ENCODE data around the gene UNC5B. TPM values are rescaled to one million over a fixed set of nuclear protein-coding genes. Genes with fewer than 3 reads are reported as not detected.

Gene UNC5B
- total RNA-seq, 1 experiment from 2014 or later, result 49.6 TPM

DNA sequence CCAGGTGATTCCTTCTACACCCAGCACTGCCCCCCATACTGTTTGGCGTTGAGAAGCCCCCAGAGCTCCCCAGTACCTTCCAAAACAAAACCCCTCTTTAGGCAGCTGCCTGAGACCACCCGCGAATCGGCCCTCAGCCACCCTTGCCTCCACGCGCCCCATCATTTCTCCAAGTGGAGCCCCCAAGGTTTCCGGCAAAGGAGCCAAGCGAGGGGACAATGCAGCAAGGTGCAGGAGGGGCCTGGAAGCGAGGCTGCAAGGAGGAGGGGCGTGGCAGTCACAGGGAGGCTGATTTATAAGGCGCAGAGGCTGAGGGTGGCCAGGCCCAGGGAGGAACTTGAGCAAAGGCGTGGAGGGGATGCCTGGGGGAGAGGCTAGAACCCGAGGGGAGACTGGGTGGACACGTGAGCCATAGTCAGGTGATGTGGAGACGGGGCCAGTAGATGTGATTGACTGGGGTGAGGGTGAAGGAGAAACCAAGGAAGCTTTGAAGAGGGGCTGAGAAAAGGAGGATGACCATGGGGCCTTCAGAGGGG lies 122.9 kb downstream of the UNC5B start:
- ChIA-PET CTCF (interaction anchor here (0.7 to 2.8 kb wide), 4 partner anchors 9 to 49 kb away, joined by 3 to 36 read pairs (median 8); partner anchors contain the start of gene SLC29A3), POLR2A (interaction anchor here (0.7 to 2.2 kb wide), 2 partner anchors 9 to 123 kb away, joined by 4 to 7 read pairs; no protein-coding TSS in a partner anchor)
- Mint-ChIP-seq H3K27ac (no peak overlapping the region), H3K4me1 (peaks cover 30% of the 10 kb centered on the region), H3K9me3 (no peaks in the 10 kb centered on the region), H3K4me3 (no peak overlapping the region), H3K27me3 (ENCODE audit: low read depth) (no peaks in the 10 kb centered on the region), H3K36me3 (no peaks in the 10 kb centered on the region; the same call in 1 of the 2 replicates)
- 0 out of 2 replicates have a peak, but pooled peaks have one; percentile 16 for TF ChIP-seq ZNF121 (CRISPR knock-in tag; IDR thresholded peaks at IDR 0.05)
- no peak for TF ChIP-seq NFE2L1 (CRISPR knock-in tag; IDR thresholded peaks at IDR 0.05)
- no peak for DNase-seq (ENCODE audit: low spot score)
- no peak for ATAC-seq

DNA sequence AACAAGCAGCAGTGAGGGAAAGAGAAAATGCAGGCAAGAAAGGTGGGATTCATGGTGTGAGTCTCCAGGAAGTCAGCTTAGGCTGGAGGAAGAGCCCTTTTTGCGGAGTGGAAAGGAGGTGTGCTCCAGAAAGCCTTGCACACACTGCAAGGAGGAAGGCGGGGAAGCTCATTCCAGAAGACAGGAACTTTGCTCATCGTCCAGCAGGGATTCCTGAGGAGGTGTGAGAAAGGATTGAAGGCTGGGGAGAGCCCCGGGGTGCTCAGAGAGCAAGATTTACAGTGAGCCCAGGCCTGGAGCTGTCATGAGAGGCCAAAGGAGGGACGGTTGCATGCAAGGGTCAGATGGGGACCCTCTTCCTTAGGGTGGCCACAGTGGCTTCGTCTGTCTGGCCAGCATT lies 124.3 kb downstream of the UNC5B start:
- POLR2A ChIA-PET, result no interaction called here
- Mint-ChIP-seq H3K27me3 (ENCODE audit: low read depth) (no peaks in the 10 kb centered on the region), H3K27ac (peak overlapping the region; percentile 18; the same call in 1 of the 2 replicates), H3K36me3 (no peaks in the 10 kb centered on the region; the same call in none of the 2 replicates), H3K9me3 (no peaks in the 10 kb centered on the region), H3K4me1 (peaks cover 38% of the 10 kb centered on the region), H3K4me3 (no peak overlapping the region)
- TF ChIP-seq, protein P1, sequence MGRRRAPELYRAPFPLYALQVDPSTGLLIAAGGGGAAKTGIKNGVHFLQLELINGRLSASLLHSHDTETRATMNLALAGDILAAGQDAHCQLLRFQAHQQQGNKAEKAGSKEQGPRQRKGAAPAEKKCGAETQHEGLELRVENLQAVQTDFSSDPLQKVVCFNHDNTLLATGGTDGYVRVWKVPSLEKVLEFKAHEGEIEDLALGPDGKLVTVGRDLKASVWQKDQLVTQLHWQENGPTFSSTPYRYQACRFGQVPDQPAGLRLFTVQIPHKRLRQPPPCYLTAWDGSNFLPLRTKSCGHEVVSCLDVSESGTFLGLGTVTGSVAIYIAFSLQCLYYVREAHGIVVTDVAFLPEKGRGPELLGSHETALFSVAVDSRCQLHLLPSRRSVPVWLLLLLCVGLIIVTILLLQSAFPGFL (CRISPR knock-in tag; IDR thresholded peaks at IDR 0.05; ENCODE audit: borderline replicate concordance), result no peak
- TF ChIP-seq FOXP1 (CRISPR knock-in tag; IDR thresholded peaks at IDR 0.05; ENCODE audit: borderline replicate concordance) (no peak), SOX15 (CRISPR knock-in tag; IDR thresholded peaks at IDR 0.05) (no peak), TP53 (CRISPR knock-in tag; IDR thresholded peaks at IDR 0.05) (no peak), TCF7 (CRISPR knock-in tag; IDR thresholded peaks at IDR 0.05; ENCODE audit: low read depth) (no peak), EMX1 (CRISPR knock-in tag; IDR thresholded peaks at IDR 0.05) (no peak), GRHL2 (CRISPR knock-in tag; IDR thresholded peaks at IDR 0.05; ENCODE audit: insufficient replicate concordance, severe bottlenecking) (no peak), FOXK1 (CRISPR knock-in tag; IDR thresholded peaks at IDR 0.05) (no peak), CREB1 (CRISPR knock-in tag; IDR thresholded peaks at IDR 0.05) (no peak)
- TF ChIP-seq, protein P2, sequence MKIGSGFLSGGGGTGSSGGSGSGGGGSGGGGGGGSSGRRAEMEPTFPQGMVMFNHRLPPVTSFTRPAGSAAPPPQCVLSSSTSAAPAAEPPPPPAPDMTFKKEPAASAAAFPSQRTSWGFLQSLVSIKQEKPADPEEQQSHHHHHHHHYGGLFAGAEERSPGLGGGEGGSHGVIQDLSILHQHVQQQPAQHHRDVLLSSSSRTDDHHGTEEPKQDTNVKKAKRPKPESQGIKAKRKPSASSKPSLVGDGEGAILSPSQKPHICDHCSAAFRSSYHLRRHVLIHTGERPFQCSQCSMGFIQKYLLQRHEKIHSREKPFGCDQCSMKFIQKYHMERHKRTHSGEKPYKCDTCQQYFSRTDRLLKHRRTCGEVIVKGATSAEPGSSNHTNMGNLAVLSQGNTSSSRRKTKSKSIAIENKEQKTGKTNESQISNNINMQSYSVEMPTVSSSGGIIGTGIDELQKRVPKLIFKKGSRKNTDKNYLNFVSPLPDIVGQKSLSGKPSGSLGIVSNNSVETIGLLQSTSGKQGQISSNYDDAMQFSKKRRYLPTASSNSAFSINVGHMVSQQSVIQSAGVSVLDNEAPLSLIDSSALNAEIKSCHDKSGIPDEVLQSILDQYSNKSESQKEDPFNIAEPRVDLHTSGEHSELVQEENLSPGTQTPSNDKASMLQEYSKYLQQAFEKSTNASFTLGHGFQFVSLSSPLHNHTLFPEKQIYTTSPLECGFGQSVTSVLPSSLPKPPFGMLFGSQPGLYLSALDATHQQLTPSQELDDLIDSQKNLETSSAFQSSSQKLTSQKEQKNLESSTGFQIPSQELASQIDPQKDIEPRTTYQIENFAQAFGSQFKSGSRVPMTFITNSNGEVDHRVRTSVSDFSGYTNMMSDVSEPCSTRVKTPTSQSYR (CRISPR knock-in tag; IDR thresholded peaks at IDR 0.05), result no peak
- TF ChIP-seq, protein P3, sequence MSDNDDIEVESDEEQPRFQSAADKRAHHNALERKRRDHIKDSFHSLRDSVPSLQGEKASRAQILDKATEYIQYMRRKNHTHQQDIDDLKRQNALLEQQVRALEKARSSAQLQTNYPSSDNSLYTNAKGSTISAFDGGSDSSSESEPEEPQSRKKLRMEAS (CRISPR knock-in tag; IDR thresholded peaks at IDR 0.05), result no peak
- TF ChIP-seq, protein P4, sequence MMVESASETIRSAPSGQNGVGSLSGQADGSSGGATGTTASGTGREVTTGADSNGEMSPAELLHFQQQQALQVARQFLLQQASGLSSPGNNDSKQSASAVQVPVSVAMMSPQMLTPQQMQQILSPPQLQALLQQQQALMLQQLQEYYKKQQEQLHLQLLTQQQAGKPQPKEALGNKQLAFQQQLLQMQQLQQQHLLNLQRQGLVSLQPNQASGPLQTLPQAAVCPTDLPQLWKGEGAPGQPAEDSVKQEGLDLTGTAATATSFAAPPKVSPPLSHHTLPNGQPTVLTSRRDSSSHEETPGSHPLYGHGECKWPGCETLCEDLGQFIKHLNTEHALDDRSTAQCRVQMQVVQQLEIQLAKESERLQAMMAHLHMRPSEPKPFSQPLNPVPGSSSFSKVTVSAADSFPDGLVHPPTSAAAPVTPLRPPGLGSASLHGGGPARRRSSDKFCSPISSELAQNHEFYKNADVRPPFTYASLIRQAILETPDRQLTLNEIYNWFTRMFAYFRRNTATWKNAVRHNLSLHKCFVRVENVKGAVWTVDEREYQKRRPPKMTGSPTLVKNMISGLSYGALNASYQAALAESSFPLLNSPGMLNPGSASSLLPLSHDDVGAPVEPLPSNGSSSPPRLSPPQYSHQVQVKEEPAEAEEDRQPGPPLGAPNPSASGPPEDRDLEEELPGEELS (CRISPR knock-in tag; IDR thresholded peaks at IDR 0.05), result no peak
- ATAC-seq (no peak; the same call in 1 of the 2 replicates), DNase-seq (ENCODE audit: low spot score) (no peak)
- CTCF ChIA-PET, result interaction anchor here (1.1 to 2.8 kb wide), 8 partner anchors 18 to 372 kb away, joined by 3 to 36 read pairs (median 5); partner anchors contain the start of gene SLC29A3

DNA sequence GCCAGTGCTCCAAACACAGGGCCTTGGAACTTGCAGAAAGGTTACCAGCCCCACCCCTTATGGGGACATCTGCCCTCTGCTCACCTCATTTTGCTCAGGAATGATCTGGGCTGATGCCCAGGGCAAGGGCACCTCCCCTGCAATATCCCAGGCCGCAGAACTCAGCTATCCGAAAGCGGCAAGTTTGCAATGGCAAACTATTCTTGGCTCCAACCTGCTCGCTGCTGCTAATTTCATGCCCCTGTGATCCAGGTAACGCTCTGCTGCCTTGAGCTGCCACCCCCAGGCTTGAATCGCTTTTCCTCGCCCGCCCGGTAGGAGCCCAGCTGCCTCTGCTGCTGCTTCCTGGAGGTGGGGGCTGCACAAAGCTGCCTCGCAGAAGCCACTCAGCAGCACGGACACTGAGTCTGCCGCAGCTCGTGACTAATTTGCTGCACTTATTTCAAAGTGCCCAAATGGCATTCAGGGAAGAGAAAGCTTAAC lies 124.9 kb downstream of the UNC5B start:
- DNase-seq (ENCODE audit: low spot score), result no peak
- H3K27me3 Mint-ChIP-seq (ENCODE audit: low read depth), result no peaks in the 10 kb centered on the region
- H3K36me3 Mint-ChIP-seq, result no peaks in the 10 kb centered on the region; the same call in none of the 2 replicates
- peak; percentile 64 for ATAC-seq
- no peaks in the 10 kb centered on the region for H3K9me3 Mint-ChIP-seq
- H3K27ac Mint-ChIP-seq, result peak overlapping the region; percentile 60; the same call in 1 of the 2 replicates
- H3K4me1 Mint-ChIP-seq, result peaks cover 45% of the 10 kb centered on the region
- CTCF ChIA-PET, result interaction anchor here (0.6 to 2.7 kb wide), 9 partner anchors 18 to 371 kb away, joined by 3 to 36 read pairs (median 4); partner anchors contain the start of gene SLC29A3
- H3K4me3 Mint-ChIP-seq, result no peak overlapping the region
- POLR2A ChIA-PET, result no interaction called here
- no peak for TF ChIP-seq FOXK1 (CRISPR knock-in tag; IDR thresholded peaks at IDR 0.05)
- no peak for TF ChIP-seq ZNF416 (CRISPR knock-in tag; IDR thresholded peaks at IDR 0.05)
- TF ChIP-seq ZBTB21 (CRISPR knock-in tag; IDR thresholded peaks at IDR 0.05; ENCODE audit: borderline replicate concordance), result no peak
- TF ChIP-seq, protein P4 (CRISPR knock-in tag; IDR thresholded peaks at IDR 0.05), result no peak
- no peak for TF ChIP-seq IRF2 (CRISPR knock-in tag; IDR thresholded peaks at IDR 0.05; ENCODE audit: borderline replicate concordance, low read depth)
- TF ChIP-seq PRRX2 (CRISPR knock-in tag; IDR thresholded peaks at IDR 0.05), result no peak
- TF ChIP-seq, protein P1 (CRISPR knock-in tag; IDR thresholded peaks at IDR 0.05; ENCODE audit: borderline replicate concordance), result no peak

All from WTC11 (cell line).